Thymus (tissue), 11 donors: ENCODE data around the gene MCC. TPM values are rescaled to one million over a fixed set of nuclear protein-coding genes. Genes with fewer than 3 reads are reported as not detected.

ENCODE experiments used
- DNase-seq, 9 donors: peaks; one replicate each; pipeline ENCODE4 v3.0.0-alpha.2; 2013; ENCODE audit warnings: low spot score in 9 of 9, low read depth in 6 of 9, missing footprints in 1 of 9
- H3K27ac ChIP-seq, 2 donors: one replicate each; pipeline ENCODE4 v1.5.1; 2013; ENCODE audit warnings: control low read depth in 1 of 2, low read depth in 1 of 2, low read length in 1 of 2, mild to moderate bottlenecking in 1 of 2, moderate library complexity in 1 of 2
- H3K27me3 ChIP-seq, 2 donors: one replicate each; pipeline ENCODE4 v1.5.1; 2013; ENCODE audit warnings: low read length in 1 of 2; ENCODE audit not compliant: control insufficient read depth in 2 of 2, insufficient read depth in 1 of 2
- H3K36me3 ChIP-seq, 2 donors: one replicate each; pipeline ENCODE4 v1.5.1; 2013; ENCODE audit warnings: low read length in 1 of 2, mild to moderate bottlenecking in 1 of 2, moderate library complexity in 1 of 2; ENCODE audit not compliant: control insufficient read depth in 2 of 2, insufficient read depth in 2 of 2
- H3K4me1 ChIP-seq, 2 donors: one replicate each; pipeline ENCODE4 v1.5.1; 2013; ENCODE audit warnings: low read length in 2 of 2; ENCODE audit not compliant: control insufficient read depth in 2 of 2, insufficient read depth in 2 of 2
- H3K4me3 ChIP-seq, 2 donors: one replicate each; pipeline ENCODE4 v1.5.1; 2013; ENCODE audit warnings: low read length in 2 of 2, control low read depth in 1 of 2, mild to moderate bottlenecking in 1 of 2
- H3K9me3 ChIP-seq, 2 donors: one replicate each; pipeline ENCODE4 v1.5.1; 2013; ENCODE audit warnings: low read length in 1 of 2, mild to moderate bottlenecking in 1 of 2; ENCODE audit not compliant: control insufficient read depth in 2 of 2, insufficient read depth in 1 of 2
- WGBS: extraction: QIAGEN DNeasy Blood & Tissue Kit; methylation state at CpG from one replicate; pipeline ENCODE4 v1.1.7; 2013; 5-methylcytosine and 5-hydroxymethylcytosine counted together
- polyA plus RNA-seq: library from polyadenylated mRNA; stranded (reverse); fragments of 200-250 nt; gene quantifications from one replicate; pipeline ENCODE4 v1.2.3, GENCODE V29; 2013
- total RNA-seq: library from RNA; stranded (reverse); fragments of 120-200 nt; gene quantifications from one replicate; pipeline ENCODE4 v1.2.4, GENCODE V29; 2013
- donor health status: healthy.

The MCC gene
- total and polyA plus RNA-seq, 2 donors, result 5.1 to 7.0 TPM

GRCh38 chr5:113271015-113271414, 217.2 kb downstream of the MCC start:
- Histone ChIP-seq H3K9me3 (no peaks in the 10 kb centered on the region), H3K36me3 (no peaks in the 10 kb centered on the region), H3K4me3 (no peak overlapping the region), H3K27ac (no peak overlapping the region), H3K27me3 (no peaks in the 10 kb centered on the region), H3K4me1 (no peaks in the 10 kb centered on the region)
- 93% methylated on average over 2 of the region's 2 CpGs for WGBS
- DNase-seq, result no peak

- Histone ChIP-seq H3K27ac (no peak overlapping the region), H3K9me3 (no peaks in the 10 kb centered on the region), H3K27me3 (no peaks in the 10 kb centered on the region), H3K4me1 (no peaks in the 10 kb centered on the region), H3K36me3 (no peaks in the 10 kb centered on the region), H3K4me3 (no peak overlapping the region)
- no peak for DNase-seq
- 97% methylated on average over 5 of the region's 5 CpGs for WGBS
Measured at GRCh38 chr5:113270086-113270485, 218.2 kb downstream of the MCC start.

- H3K4me3 ChIP-seq, result no peak overlapping the region
- no peaks in the 10 kb centered on the region for H3K36me3 ChIP-seq
- H3K27ac ChIP-seq, result no peak overlapping the region
- no peaks in the 10 kb centered on the region for H3K4me1 ChIP-seq
- no peaks in the 10 kb centered on the region for H3K27me3 ChIP-seq
- WGBS, result 83% methylated on average over 4 of the region's 4 CpGs
- DNase-seq, result no peak
- no peaks in the 10 kb centered on the region for H3K9me3 ChIP-seq
Measured at GRCh38 chr5:113269023-113269997, 218.9 kb downstream of the MCC start.

GRCh38 chr5:113268232-113268631, 220.0 kb downstream of the MCC start:
- no peak for DNase-seq
- WGBS, result 96% methylated on average over 4 of the region's 4 CpGs
- H3K27me3 ChIP-seq, result peaks cover 0 to 2% of the 10 kb centered on the region in 2 donors
- H3K36me3 ChIP-seq, result no peaks in the 10 kb centered on the region
- H3K9me3 ChIP-seq, result no peaks in the 10 kb centered on the region
- no peak overlapping the region for H3K4me3 ChIP-seq
- H3K27ac ChIP-seq, result no peak overlapping the region
- H3K4me1 ChIP-seq, result no peaks in the 10 kb centered on the region

GRCh38 chr5:113267361-113267900, 220.8 kb downstream of the MCC start:
- no peak for DNase-seq
- no peaks in the 10 kb centered on the region for H3K36me3 ChIP-seq
- WGBS, result 94% methylated on average over 6 of the region's 6 CpGs

GRCh38 chr5:113266913-113267227, 221.4 kb downstream of the MCC start:
- no peak for DNase-seq
- Histone ChIP-seq H3K36me3 (no peaks in the 10 kb centered on the region), H3K9me3 (no peaks in the 10 kb centered on the region), H3K27ac (no peak overlapping the region), H3K4me3 (no peak overlapping the region), H3K27me3 (peaks cover 0 to 2% of the 10 kb centered on the region in 2 donors), H3K4me1 (no peaks in the 10 kb centered on the region)
- 88% methylated on average over 3 of the region's 3 CpGs for WGBS

More at GRCh38 chr5:113267361-113267900, 220.8 kb downstream of the MCC start:
- H3K27me3 ChIP-seq, result peaks cover 0 to 2% of the 10 kb centered on the region in 2 donors
- H3K4me3 ChIP-seq, result no peak overlapping the region
- no peaks in the 10 kb centered on the region for H3K4me1 ChIP-seq
- H3K9me3 ChIP-seq, result no peaks in the 10 kb centered on the region
- no peak overlapping the region for H3K27ac ChIP-seq

- no peaks in the 10 kb centered on the region for H3K36me3 ChIP-seq
- H3K4me1 ChIP-seq, result no peaks in the 10 kb centered on the region
- H3K27me3 ChIP-seq, result peaks cover 0 to 2% of the 10 kb centered on the region in 2 donors
- H3K9me3 ChIP-seq, result no peaks in the 10 kb centered on the region
- no peak overlapping the region for H3K4me3 ChIP-seq
- no peak overlapping the region for H3K27ac ChIP-seq
- 92% methylated on average over 4 of the region's 4 CpGs for WGBS
- DNase-seq, result no peak
Measured at GRCh38 chr5:113266227-113266912, 221.9 kb downstream of the MCC start.

GRCh38 chr5:113265190-113265589, 223.1 kb downstream of the MCC start:
- Histone ChIP-seq H3K9me3 (no peaks in the 10 kb centered on the region), H3K27me3 (peaks cover 0 to 2% of the 10 kb centered on the region in 2 donors), H3K27ac (no peak overlapping the region), H3K36me3 (no peaks in the 10 kb centered on the region), H3K4me3 (no peak overlapping the region), H3K4me1 (no peaks in the 10 kb centered on the region)
- DNase-seq, result no peak
- 95% methylated on average over 4 of the region's 4 CpGs for WGBS

GRCh38 chr5:113264046-113264445, 224.2 kb downstream of the MCC start:
- no peak overlapping the region for H3K27ac ChIP-seq
- no peak for DNase-seq
- 94% methylated on average over 6 of the region's 6 CpGs for WGBS
- no peaks in the 10 kb centered on the region for H3K36me3 ChIP-seq
- H3K4me1 ChIP-seq, result no peaks in the 10 kb centered on the region
- H3K27me3 ChIP-seq, result peaks cover 0 to 2% of the 10 kb centered on the region in 2 donors
- H3K4me3 ChIP-seq, result no peak overlapping the region
- no peaks in the 10 kb centered on the region for H3K9me3 ChIP-seq
